ENCODE measurements around the gene MAN1B1. TPM values are rescaled to one million over a fixed set of nuclear protein-coding genes. Genes with fewer than 3 reads are reported as not detected.
A peak's percentile ranks its signal among the peaks of the same experiment; 100 is the strongest.

Gene MAN1B1
- total RNA-seq, 1 donor from 2014 or later = 76.6 TPM

DNA sequence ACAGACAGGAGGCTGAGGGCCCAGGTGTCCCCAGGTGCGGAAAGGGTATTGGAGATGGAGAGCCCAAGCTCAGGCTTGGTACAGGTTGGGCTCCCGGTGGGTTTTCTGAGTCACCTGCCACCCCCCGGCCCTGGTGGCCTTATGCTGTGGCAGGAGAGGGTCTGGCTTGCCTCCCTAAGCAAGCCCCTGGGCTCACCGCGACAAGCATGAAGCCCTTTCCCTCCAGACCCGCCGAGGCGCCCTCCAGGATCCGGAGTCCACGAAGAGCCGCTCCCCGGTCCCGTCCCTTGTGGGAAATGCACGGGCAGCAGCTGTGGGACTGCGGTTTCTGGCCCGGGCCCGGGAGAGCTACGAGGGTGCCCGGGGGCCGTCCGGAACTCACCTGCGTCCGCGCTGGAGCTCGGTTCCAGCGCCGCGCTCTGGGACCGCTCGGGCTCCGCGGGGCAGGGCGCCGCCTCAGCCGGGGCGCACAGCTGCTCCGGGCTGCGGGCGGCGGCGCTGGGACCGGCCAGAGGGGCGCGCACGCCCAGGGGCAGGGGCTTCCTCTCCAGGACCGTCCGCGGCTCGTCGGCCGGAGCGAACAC lies 17.2 kb upstream of the MAN1B1 start:
- DNase-seq = no peak

GRCh38 chr9:137070201-137070905 lies 16.4 kb upstream of the MAN1B1 start, which contains the start of gene SAPCD2:
SAPCD2 (minus strand) TSS chr9:137070557; CDS start chr9:137070460, 97 bp downstream.
- peak; percentile 89 for DNase-seq

GRCh38 chr9:137070906-137071275 lies 15.9 kb upstream of the MAN1B1 start:
- DNase-seq = no peak

- no peak for DNase-seq
These were observed 15.5 kb upstream of the MAN1B1 start for GRCh38 chr9:137071282-137071681.

- no peak for DNase-seq
These were observed 12.8 kb upstream of the MAN1B1 start for GRCh38 chr9:137073992-137074399.

DNA sequence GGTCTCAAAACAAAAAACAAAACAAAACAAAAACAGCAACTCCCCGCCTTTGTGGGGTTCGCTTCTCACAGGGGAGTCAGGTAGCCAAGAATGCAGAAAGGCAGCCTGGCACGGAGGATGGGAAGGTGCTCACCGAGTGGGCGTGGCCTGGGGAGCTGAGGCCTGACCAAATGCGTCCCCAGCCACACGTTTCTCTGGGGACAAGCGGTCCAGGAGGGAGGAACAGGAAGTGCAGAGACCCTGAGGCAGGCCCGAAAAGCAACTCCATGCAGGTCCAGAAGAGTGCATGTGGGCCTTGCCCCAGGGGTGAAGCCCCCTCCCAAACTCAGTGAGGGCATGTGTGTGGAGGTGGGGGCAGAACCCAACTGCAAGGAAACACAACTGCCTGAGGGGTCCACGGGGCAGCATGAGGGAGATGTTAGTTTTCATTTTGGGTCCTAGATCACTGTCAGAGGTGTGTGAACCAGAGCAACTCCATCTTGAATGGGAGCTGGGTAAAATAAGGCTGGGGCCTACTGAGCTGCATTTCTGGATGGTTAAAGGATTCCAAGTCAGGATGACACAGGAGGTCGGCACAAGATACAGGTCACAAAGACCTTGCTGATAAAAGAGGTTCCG lies 12.0 kb upstream of the MAN1B1 start:
- DNase-seq = no peak

DNA sequence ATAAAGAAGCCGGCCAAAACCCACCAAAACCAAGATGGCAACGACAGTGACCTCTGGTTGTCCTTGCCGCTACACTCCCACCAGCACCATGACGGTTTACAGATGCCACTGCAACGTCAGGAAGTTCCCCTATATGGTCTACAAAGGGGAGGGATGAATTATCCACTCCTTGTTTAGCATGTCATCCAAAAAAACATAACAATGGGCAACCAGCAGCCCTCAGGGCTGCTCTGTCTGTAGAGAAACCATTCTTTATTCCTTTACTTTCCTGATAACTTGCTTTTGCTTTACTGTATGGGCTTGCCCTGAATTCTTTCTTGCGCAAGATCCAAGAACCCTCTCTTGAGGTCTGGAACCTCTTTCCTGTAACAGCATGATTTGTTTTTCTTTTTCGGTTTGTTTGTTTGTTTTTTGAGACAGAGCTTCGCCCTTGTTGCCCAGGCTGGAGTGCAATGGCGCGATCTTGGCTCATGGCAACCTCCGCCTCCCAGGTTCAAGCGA lies 11.5 kb upstream of the MAN1B1 start:
- DNase-seq = no peak

GRCh38 chr9:137076636-137077009 lies 10.2 kb upstream of the MAN1B1 start:
- DNase-seq = no peak

- DNase-seq = peak; percentile 71
These were observed 9.6 kb upstream of the MAN1B1 start, which contains the start of gene UAP1L1 for GRCh38 chr9:137077010-137077747. UAP1L1 (plus strand) TSS chr9:137077517; CDS start chr9:137077533, 16 bp downstream.

DNA sequence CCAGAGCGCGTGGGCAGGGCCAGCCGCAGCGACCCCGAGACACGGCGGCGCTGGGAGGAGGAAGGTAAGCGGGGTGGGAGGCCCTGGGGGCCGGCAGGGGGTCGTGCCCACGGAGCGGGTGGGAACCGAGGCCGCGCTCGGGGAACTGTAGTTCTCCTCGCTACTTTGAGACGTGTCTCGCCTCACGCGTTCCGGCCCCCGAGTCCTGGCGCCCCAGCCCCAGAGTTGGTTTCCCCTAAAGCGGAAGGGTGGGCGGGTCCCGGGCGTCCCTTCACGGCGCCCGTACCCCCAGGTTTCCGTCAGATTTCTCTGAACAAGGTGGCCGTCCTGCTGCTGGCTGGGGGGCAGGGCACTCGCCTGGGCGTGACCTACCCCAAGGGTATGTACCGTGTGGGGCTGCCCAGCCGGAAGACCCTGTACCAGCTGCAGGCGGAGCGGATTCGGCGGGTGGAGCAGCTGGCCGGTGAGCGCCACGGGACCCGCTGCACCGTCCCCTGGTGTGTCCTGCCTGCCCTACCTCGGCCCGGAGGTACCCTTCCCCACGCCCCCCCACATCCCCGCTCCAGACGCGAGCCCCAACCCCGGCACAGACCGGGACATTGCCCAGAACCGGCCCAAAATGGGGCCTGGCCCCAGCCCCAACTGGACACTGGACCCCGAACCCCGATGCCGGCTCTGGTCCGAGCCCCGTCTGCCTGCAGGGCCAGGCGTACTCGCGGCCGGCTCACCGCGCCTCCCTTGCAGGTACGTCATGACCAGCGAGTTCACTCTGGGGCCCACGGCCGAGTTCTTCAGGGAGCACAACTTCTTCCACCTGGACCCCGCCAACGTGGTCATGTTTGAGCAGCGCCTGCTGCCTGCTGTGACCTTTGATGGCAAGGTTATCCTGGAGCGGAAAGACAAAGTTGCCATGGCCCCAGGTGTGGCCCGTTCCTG lies 8.8 kb upstream of the MAN1B1 start:
- DNase-seq = peak; percentile 29

- no peak for DNase-seq
These were observed 7.9 kb upstream of the MAN1B1 start for GRCh38 chr9:137078701-137079400.

DNA sequence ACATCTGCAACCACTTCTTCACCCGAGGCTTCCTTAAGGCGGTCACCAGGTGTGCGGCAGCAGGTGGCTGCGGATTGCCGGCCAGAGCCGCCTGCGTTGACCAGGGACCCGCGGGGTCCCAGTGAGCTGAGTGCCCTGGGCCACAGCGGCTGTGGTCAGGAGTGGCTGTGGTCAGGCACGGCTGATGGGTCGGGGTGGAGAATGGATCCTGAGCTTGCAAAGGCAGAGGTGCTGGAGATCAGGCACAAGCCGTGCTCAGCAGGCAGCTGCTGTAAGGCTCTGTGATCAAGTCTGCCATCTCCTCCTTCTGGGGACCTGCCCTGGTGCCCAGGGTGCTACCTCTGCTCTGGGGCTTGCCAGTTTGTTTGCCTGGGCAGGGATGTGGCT lies 7.4 kb upstream of the MAN1B1 start:
- DNase-seq = no peak

- no peak for DNase-seq
These were observed 6.3 kb upstream of the MAN1B1 start for GRCh38 chr9:137080260-137081122.

GRCh38 chr9:137082222-137082924 lies 4.4 kb upstream of the MAN1B1 start:
- no peak for DNase-seq

GRCh38 chr9:137082925-137083290 lies 3.9 kb upstream of the MAN1B1 start:
- no peak for DNase-seq

DNA sequence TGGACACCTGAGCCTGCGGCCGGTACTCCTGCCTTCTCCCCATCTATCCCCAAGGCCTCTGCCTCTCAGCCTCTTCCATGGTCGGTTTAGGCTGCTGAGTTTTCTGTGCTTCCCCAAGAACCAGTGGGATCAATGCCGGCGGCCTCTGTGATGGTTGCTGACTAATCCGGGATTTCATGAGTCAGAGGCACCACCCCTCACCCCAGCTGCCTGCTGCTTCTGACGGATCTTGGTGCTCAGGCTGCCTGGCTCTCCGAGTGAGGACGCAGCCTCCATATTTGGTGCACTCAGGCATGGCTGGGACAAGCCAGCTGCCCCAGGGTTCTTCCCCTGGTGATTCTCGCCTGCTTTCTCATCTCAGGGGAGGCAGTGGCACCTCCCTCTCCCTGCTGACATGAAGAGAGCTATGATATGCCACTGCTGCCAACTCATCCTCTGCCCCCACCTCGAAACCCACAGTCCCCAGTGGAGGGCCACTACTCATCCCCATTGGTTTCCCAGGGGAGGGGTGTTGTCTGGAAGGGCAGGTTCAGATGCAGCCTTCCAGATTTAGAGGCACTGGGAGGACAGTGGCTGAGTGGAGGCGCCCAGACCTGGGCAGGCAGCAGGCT lies 3.3 kb upstream of the MAN1B1 start:
- DNase-seq = peak; percentile 92

DNA sequence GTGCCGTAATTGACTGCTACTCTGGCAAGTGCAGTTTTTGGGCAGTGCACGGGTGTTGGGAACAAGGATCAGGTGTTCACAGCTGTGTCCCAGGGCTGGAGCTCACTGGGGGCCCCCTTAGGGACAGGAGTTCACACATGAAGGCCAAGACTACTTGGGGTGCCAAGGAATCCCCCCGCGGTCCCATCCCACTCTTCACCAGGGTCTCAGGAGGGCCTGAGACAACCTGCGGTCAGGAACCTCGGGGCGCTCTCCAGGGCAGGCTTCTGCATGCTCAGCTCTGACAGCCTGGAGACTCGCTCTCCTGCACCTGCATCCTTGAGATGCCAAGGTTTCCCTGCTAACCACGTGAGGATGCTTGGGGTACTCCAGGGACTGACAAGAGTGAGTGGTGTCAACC lies 2.3 kb upstream of the MAN1B1 start:
- no peak for DNase-seq

DNA sequence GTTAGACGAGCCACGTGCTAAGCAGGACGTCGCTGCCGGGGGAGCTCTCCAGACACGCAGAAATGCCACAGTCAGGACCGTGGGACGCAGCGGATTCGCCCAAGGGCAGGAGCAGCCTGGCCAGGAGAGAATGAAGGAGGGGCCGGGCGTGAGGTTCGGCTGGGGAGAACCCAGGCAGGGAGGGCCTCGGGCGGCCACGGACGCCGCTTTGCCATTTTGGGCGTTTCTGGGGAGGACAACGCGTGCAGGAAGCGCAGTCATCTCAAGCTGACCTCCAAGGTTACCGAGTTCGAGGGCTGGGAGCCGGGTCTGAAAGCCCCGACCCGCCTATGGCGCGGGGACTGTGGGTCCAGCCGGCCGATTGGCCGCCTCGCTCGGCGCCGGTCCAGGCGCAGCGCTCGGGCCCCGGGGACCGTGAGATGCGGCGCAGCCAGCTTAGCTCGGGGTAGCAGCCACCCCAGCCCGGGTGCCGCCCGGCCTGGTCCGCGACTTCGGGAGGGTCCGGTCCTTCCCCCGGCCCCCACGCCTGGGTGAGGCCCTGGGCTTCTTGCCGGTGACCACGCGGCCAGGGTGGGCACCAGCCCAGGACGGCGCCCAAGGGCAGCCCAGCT lies 760 bp upstream of the MAN1B1 start:
- peak; percentile 41 for DNase-seq

- DNase-seq = no peak
These were observed 682 bp downstream of the MAN1B1 start for GRCh38 chr9:137087409-137087925.

All from dermis blood vessel endothelial cell (primary cell).